Transverse colon (tissue), 4 donors: Measurements from ENCODE around the gene ST8SIA1.

Experiments used
- CTCF ChIP-seq, 5 experiments: fragments of 200-600 bp in 3 of 5; fragments of 450-650 bp in 2 of 5; sonication (generic) in 3 of 5; IDR thresholded peaks; 1 replicate in 2 of 5; 2 replicates in 3 of 5; pipeline ENCODE4 v1.5.1; 2016 to 2017; ENCODE audit warnings: antibody characterized with exemption in 5 of 5, inconsistent platforms in 3 of 5, mild to moderate bottlenecking in 2 of 5, moderate library complexity in 1 of 5
- POLR2A ChIP-seq: fragments of 450-650 bp; IDR thresholded peaks from one replicate; pipeline ENCODE4 v1.6.1; 2016; ENCODE audit warnings: antibody characterized with exemption, mild to moderate bottlenecking, moderate library complexity
- POLR2AphosphoS5 ChIP-seq, 3 donors: sonication (generic); formaldehyde crosslinking; IDR thresholded peaks; one replicate each; pipeline ENCODE4 v1.6.1; 2016; ENCODE audit warnings: antibody characterized with exemption in 3 of 3

GRCh38 chr12:22231078-22231477 lies 103.4 kb downstream of the ST8SIA1 start:
- TF ChIP-seq CTCF (IDR thresholded peaks at IDR 0.05) (no peak), POLR2AphosphoS5 (IDR thresholded peaks at IDR 0.05) (no peak), POLR2A (no peak)
